PC-9 (cell line): ENCODE measurements around the gene SPATA3. TPM values are rescaled to one million over a fixed set of nuclear protein-coding genes. Genes with fewer than 3 reads are reported as not detected.
A peak's percentile ranks its signal among the peaks of the same experiment; 100 is the strongest.

ENCODE experiments used
- BruUV-seq: library from RNA; stranded (reverse); fragments of 400-500 nt; replicated peaks from 2 replicates; lab custom pipeline; 2021; lab: Mats Ljungman, UMichigan
- CTCF ChIA-PET: fragments of 300-600 bp; sonication (Branson Sonifier 250); formaldehyde crosslinking; loops from one replicate; lab custom pipeline; 2022; ENCODE audit warnings: antibody characterized with exemption; lab: Charles Lee
- POLR2A ChIA-PET: fragments of 300-600 bp; sonication (Branson Sonifier 250); formaldehyde crosslinking; loops from one replicate; lab custom pipeline; 2022; ENCODE audit warnings: antibody characterized with exemption; ENCODE audit not compliant: unreplicated experiment; lab: Charles Lee
- DNase-seq, 2 experiments: peaks; one replicate each; pipeline versions ENCODE4 v3.0.0 to v3.0.0-alpha.2; 2015 to 2022; ENCODE audit warnings: mixed read lengths in 1 of 2
- H2AFZ ChIP-seq: fragments of 200-600 bp; sonication (generic); 2 replicates; pipeline ENCODE4 v1.8.1; 2017; ENCODE audit warnings: antibody characterized with exemption
- H3F3A ChIP-seq: fragments of 200-600 bp; sonication (generic); 2 replicates; pipeline ENCODE4 v1.8.1; 2017; ENCODE audit warnings: antibody characterized with exemption, mild to moderate bottlenecking, low read depth; ENCODE audit not compliant: insufficient read depth
- H3K27ac ChIP-seq: fragments of 200-600 bp; sonication (generic); 2 replicates; pipeline ENCODE4 v1.6.1; 2016; ENCODE audit warnings: mixed run types
- H3K27me3 ChIP-seq: fragments of 200-600 bp; sonication (generic); 2 replicates; pipeline ENCODE4 v1.6.1; 2016; ENCODE audit warnings: low read depth, mixed run types; ENCODE audit not compliant: insufficient read depth
- H3K36me3 ChIP-seq: fragments of 200-600 bp; sonication (generic); 2 replicates; pipeline ENCODE4 v1.6.1; 2016; ENCODE audit warnings: low read depth, mixed run types
- H3K4me1 ChIP-seq: fragments of 200-600 bp; sonication (generic); replicated peaks from 2 replicates; pipeline ENCODE4 v1.6.1; 2016; ENCODE audit warnings: mixed run types; ENCODE audit not compliant: insufficient read depth
- H3K4me2 ChIP-seq: fragments of 200-600 bp; sonication (generic); 2 replicates; pipeline ENCODE4 v1.6.1; 2017; ENCODE audit warnings: mixed run types
- H3K4me3 ChIP-seq: fragments of 200-600 bp; sonication (generic); 2 replicates; pipeline ENCODE4 v1.6.1; 2016; ENCODE audit warnings: mixed run types
- H3K79me2 ChIP-seq: fragments of 200-600 bp; sonication (generic); 2 replicates; pipeline ENCODE4 v1.6.1; 2017; ENCODE audit warnings: low read depth, mixed run types
- H3K9me2 ChIP-seq: fragments of 200-600 bp; sonication (generic); 2 replicates; pipeline ENCODE4 v1.8.1; 2017; ENCODE audit warnings: mild to moderate bottlenecking; ENCODE audit not compliant: insufficient read depth
- H3K9me3 ChIP-seq: fragments of 200-600 bp; sonication (generic); 2 replicates; pipeline ENCODE4 v1.8.1; 2016; ENCODE audit warnings: low read depth; ENCODE audit not compliant: insufficient read depth
- H4K20me1 ChIP-seq: fragments of 200-600 bp; sonication (generic); 2 replicates; pipeline ENCODE4 v1.8.1; 2017; ENCODE audit not compliant: insufficient read depth
- CTCF ChIP-seq: fragments of 200-600 bp; sonication (generic); conservative IDR thresholded peaks from 2 replicates; pipeline ENCODE4 v1.6.1; 2017; ENCODE audit warnings: mixed run types, antibody characterized with exemption, mild to moderate bottlenecking, moderate library complexity
- EZH2 ChIP-seq: fragments of 200-600 bp; sonication (generic); IDR thresholded peaks from 2 replicates; pipeline ENCODE4 v1.8.0; 2017; ENCODE audit warnings: antibody characterized with exemption, low read depth
- intact Hi-C: fragments of 100-400 bp; cut with micrococcal nuclease; formaldehyde crosslinking; loops from one replicate; pipeline ENCODE4 v1.10.0; 2022; ENCODE audit not compliant: unreplicated experiment
- total RNA-seq: library from RNA; stranded (reverse); gene quantifications from 2 replicates; pipeline ENCODE4 v1.2.3, GENCODE V29; 2021

The SPATA3 gene
- total RNA-seq, 1 experiment from 2014 or later, result not detected

DNA sequence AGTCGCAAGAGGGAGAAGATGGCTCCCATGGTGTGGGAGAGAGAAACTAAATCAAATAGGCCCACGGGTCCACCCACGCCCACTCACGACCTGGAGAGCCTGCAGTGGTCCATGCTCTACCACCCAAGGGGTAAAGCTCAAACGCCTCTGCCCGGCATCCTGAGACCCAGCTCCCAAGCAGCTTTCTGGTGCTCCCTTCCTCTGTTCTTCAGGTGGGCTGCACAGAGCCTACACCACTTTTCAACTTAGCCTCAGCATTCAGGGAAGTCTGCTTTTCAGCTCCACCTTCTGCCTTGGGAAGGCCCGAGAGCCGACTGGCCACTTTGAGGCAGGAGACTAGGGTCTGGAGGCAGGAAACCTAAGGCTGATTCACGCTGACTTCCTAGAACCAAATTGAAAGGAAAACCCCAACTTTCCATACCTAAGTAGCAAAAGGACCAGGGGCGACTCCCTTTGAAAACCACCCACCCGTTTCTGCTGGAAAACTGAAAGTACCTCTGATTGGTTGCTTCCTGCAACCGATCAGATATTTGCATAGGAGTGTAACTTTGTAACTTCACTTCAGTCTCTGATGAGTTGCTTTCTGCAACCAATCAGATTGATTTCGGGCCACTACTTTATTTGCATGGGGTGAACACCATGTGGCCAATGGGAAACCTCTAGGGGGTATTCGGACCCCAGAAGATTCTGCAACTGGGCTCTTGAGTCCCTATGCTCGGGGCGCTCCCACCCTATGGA is 26.8 kb upstream of the SPATA3 start:
- ChIA-PET CTCF (no interaction called here), POLR2A (no interaction called here)
- Histone ChIP-seq H3K36me3 (no peaks in the 10 kb centered on the region), H3F3A (no peaks in the 10 kb centered on the region), H3K4me2 (peak overlapping the region; percentile 57), H3K9me3 (no peaks in the 10 kb centered on the region), H3K79me2 (no peaks in the 10 kb centered on the region), H3K9me2 (no peaks in the 10 kb centered on the region), H3K4me1 (no peaks in the 10 kb centered on the region; the same call in 1 of the 2 replicates), H4K20me1 (no peaks in the 10 kb centered on the region), H2AFZ (peak overlapping the region; percentile 62; the same call in 1 of the 2 replicates), H3K27me3 (no peaks in the 10 kb centered on the region), H3K4me3 (no peak overlapping the region; the same call in 1 of the 2 replicates), H3K27ac (no peak overlapping the region)
- TF ChIP-seq CTCF, result no peak
- no peak for TF ChIP-seq EZH2
- no TSS peak for BruUV-seq
- DNase-seq, result no peak
- intact Hi-C loops, result no loop called here

DNA sequence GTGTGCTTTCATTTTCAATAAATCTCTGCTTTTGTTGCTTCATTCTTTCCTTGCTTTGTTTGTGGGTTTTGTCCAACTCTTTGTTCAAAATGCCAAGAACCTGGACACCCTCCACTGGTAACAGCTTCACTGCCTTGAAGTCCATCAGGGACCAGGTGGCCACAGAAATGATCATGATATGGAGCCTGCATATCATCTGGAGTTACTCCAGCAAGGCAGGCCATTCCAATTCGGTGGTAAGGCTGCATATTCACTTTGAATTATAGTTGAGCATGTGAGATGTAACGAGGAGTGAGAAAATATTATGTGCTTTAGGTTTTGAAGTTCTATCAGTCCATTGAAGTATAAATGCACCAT is 26.3 kb upstream of the SPATA3 start:
- Histone ChIP-seq H3K9me3 (no peaks in the 10 kb centered on the region), H3K4me1 (no peaks in the 10 kb centered on the region; the same call in 1 of the 2 replicates), H3K9me2 (no peaks in the 10 kb centered on the region), H2AFZ (no peak overlapping the region), H3F3A (no peaks in the 10 kb centered on the region), H3K4me2 (peak overlapping the region; percentile 57), H3K36me3 (no peaks in the 10 kb centered on the region), H3K27ac (no peak overlapping the region), H3K4me3 (no peak overlapping the region), H4K20me1 (no peaks in the 10 kb centered on the region), H3K27me3 (no peaks in the 10 kb centered on the region), H3K79me2 (no peaks in the 10 kb centered on the region)
- intact Hi-C loops, result no loop called here
- no peak for DNase-seq
- no TSS peak for BruUV-seq
- ChIA-PET POLR2A (no interaction called here), CTCF (no interaction called here)
- TF ChIP-seq CTCF (no peak), EZH2 (no peak)

DNA sequence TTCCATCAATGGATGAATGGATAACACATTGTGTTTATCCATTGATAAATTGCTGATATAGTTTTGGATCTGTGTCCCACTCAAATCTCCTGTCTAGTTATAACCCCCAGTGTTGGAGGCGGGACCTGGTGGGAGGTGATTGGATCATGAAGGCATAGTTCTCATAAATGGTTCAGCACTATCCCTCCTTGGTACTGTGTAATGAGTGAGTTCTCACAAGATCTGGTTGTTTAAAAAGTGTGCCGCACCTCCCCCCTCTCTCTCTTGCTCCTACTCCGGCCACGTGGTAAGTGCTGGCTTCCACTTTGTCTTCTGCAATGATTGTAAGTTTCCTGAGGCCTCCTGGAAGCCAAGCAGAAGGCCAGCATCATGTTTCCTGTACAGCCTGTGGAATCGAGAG is 23.9 kb upstream of the SPATA3 start:
- Histone ChIP-seq H3K79me2 (no peaks in the 10 kb centered on the region), H3K4me2 (no peak overlapping the region), H3F3A (no peaks in the 10 kb centered on the region), H2AFZ (no peak overlapping the region), H3K4me3 (no peak overlapping the region), H3K4me1 (no peaks in the 10 kb centered on the region; the same call in 1 of the 2 replicates), H3K27ac (no peak overlapping the region), H3K9me3 (no peaks in the 10 kb centered on the region), H3K9me2 (no peaks in the 10 kb centered on the region), H4K20me1 (no peaks in the 10 kb centered on the region), H3K36me3 (no peaks in the 10 kb centered on the region), H3K27me3 (no peaks in the 10 kb centered on the region)
- intact Hi-C loops, result no loop called here
- ChIA-PET POLR2A (no interaction called here), CTCF (interaction anchor here (0.6 kb wide), 1 partner anchor 41 kb away, joined by 3 read pairs; no protein-coding TSS in a partner anchor)
- DNase-seq, result no peak
- no peak for TF ChIP-seq CTCF
- TF ChIP-seq EZH2, result no peak
- BruUV-seq, result no TSS peak
